EH (cell line): Measurements from ENCODE around the gene TKFC.
A peak's percentile ranks its signal among the peaks of the same experiment; 100 is the strongest.

ENCODE experiments used
- DNase-seq: peaks from one replicate; pipeline ENCODE4 v3.0.0-alpha.2; 2015; ENCODE audit warnings: low read depth

The TKFC gene

GRCh38 chr11:61332797-61333549 lies at the start of gene TKFC, which contains the start of gene DDB1:
Gene TKFC (plus strand): TSS chr11:61333228. CDS start chr11:61334729, 1,501 bp downstream.
Gene DDB1 (minus strand): TSS chr11:61333105. CDS start chr11:61332968, 137 bp downstream.
- DNase-seq: peak; percentile 93

- no peak for DNase-seq
Measured at GRCh38 chr11:61283613-61284012, 49.4 kb upstream of the TKFC start.

- no peak for DNase-seq
Measured at GRCh38 chr11:61287338-61287977, 45.6 kb upstream of the TKFC start.

GRCh38 chr11:61290905-61291690 lies 41.9 kb upstream of the TKFC start:
- no peak for DNase-seq

- DNase-seq: no peak
Measured at GRCh38 chr11:61292356-61292755, 40.7 kb upstream of the TKFC start.

- DNase-seq: peak; percentile 50
Measured at GRCh38 chr11:61293867-61294716, 38.9 kb upstream of the TKFC start.

- DNase-seq: peak; percentile 55
Measured at GRCh38 chr11:61294717-61295595, 38.1 kb upstream of the TKFC start, which contains the start of gene VWCE. Gene VWCE (minus strand): TSS chr11:61295316. CDS start chr11:61295037, 279 bp downstream.

GRCh38 chr11:61295596-61295926 lies 37.5 kb upstream of the TKFC start:
- no peak for DNase-seq

GRCh38 chr11:61297341-61297740 lies 35.7 kb upstream of the TKFC start:
- DNase-seq: no peak

GRCh38 chr11:61297746-61298145 lies 35.3 kb upstream of the TKFC start:
- peak; percentile 96 for DNase-seq

GRCh38 chr11:61298663-61299244 lies 34.3 kb upstream of the TKFC start:
- DNase-seq: peak; percentile 16

GRCh38 chr11:61302550-61302949 lies 30.5 kb upstream of the TKFC start:
- DNase-seq: no peak

GRCh38 chr11:61303725-61304124 lies 29.3 kb upstream of the TKFC start:
- no peak for DNase-seq

GRCh38 chr11:61305417-61305816 lies 27.6 kb upstream of the TKFC start:
- DNase-seq: no peak

GRCh38 chr11:61306221-61306620 lies 26.8 kb upstream of the TKFC start:
- no peak for DNase-seq

- no peak for DNase-seq
Measured at GRCh38 chr11:61307354-61307753, 25.7 kb upstream of the TKFC start.

- DNase-seq: no peak
Measured at GRCh38 chr11:61309141-61309540, 23.9 kb upstream of the TKFC start.

GRCh38 chr11:61309739-61310138 lies 23.3 kb upstream of the TKFC start:
- no peak for DNase-seq

GRCh38 chr11:61310749-61311148 lies 22.3 kb upstream of the TKFC start:
- no peak for DNase-seq

GRCh38 chr11:61315260-61315659 lies 17.8 kb upstream of the TKFC start:
- DNase-seq: no peak
